ENCODE data around the gene DEFB113.
"Not testable (repeated sequence)": the region's sequence is repeated elsewhere in the genome, so short reads cannot be mapped to it uniquely, and the experiment has no call there.

The DEFB113 gene

GRCh38 chr6:49969605-49970004, at the start of gene DEFB113:
TSS of gene DEFB113 (minus strand) at chr6:49969625. CDS start at chr6:49969625, 0 bp downstream.
- no peak for DNase-seq (ENCODE audit: low read depth)

GRCh38 chr6:50007819-50008218, 38.4 kb upstream of the DEFB113 start:
- no peak for DNase-seq (ENCODE audit: low read depth)

- DNase-seq (ENCODE audit: low read depth), result no peak
These were observed 33.7 kb upstream of the DEFB113 start for GRCh38 chr6:50003139-50003538.

- DNase-seq (ENCODE audit: low read depth), result no peak
These were observed 25.9 kb upstream of the DEFB113 start for GRCh38 chr6:49995278-49995677.

- no peak for DNase-seq (ENCODE audit: low read depth)
These were observed 19.5 kb upstream of the DEFB113 start for GRCh38 chr6:49988900-49989299.

- DNase-seq (ENCODE audit: low read depth), result no peak
These were observed 18.3 kb upstream of the DEFB113 start for GRCh38 chr6:49987749-49988148.

GRCh38 chr6:49986551-49986950, 17.1 kb upstream of the DEFB113 start:
- no peak for DNase-seq (ENCODE audit: low read depth)

GRCh38 chr6:49982046-49982445, 12.6 kb upstream of the DEFB113 start:
- DNase-seq (ENCODE audit: low read depth), result no peak

GRCh38 chr6:49980898-49981297, 11.5 kb upstream of the DEFB113 start:
- DNase-seq (ENCODE audit: low read depth), result no peak

GRCh38 chr6:49979584-49979983, 10.2 kb upstream of the DEFB113 start:
- no peak for DNase-seq (ENCODE audit: low read depth)

GRCh38 chr6:49978332-49979226, 9.2 kb upstream of the DEFB113 start:
- no peak for DNase-seq (ENCODE audit: low read depth)

GRCh38 chr6:49966823-49967222, 2.6 kb downstream of the DEFB113 start:
- no peak for DNase-seq (ENCODE audit: low read depth)

GRCh38 chr6:49966334-49966733, 3.1 kb downstream of the DEFB113 start:
- no peak for DNase-seq (ENCODE audit: low read depth)

GRCh38 chr6:49964064-49964463, 5.4 kb downstream of the DEFB113 start, which contains the start of gene DEFB114:
TSS of gene DEFB114 (minus strand) at chr6:49964164. CDS start at chr6:49964105, 59 bp downstream.
- DNase-seq (ENCODE audit: low read depth), result no peak

- no peak for DNase-seq (ENCODE audit: low read depth)
These were observed 11.2 kb downstream of the DEFB113 start for GRCh38 chr6:49958180-49958579.

GRCh38 chr6:49955847-49956246, 13.6 kb downstream of the DEFB113 start:
- DNase-seq (ENCODE audit: low read depth), result no peak

- no peak for DNase-seq (ENCODE audit: low read depth)
These were observed 17.5 kb downstream of the DEFB113 start for GRCh38 chr6:49951926-49952325.

- no peak for DNase-seq (ENCODE audit: low read depth)
These were observed 19.0 kb downstream of the DEFB113 start for GRCh38 chr6:49950415-49950751.

GRCh38 chr6:49949062-49949461, 20.4 kb downstream of the DEFB113 start:
- no peak for DNase-seq (ENCODE audit: low read depth)

GRCh38 chr6:49946835-49947234, 22.6 kb downstream of the DEFB113 start:
- no peak for DNase-seq (ENCODE audit: low read depth)

GRCh38 chr6:49944068-49944467, 25.4 kb downstream of the DEFB113 start:
- not testable (repeated sequence) for DNase-seq (ENCODE audit: low read depth)

- DNase-seq (ENCODE audit: low read depth), result no peak
These were observed 29.4 kb downstream of the DEFB113 start for GRCh38 chr6:49939993-49940498.

GRCh38 chr6:49937811-49938210, 31.6 kb downstream of the DEFB113 start:
- no peak for DNase-seq (ENCODE audit: low read depth)

GRCh38 chr6:49937017-49937416, 32.4 kb downstream of the DEFB113 start:
- no peak for DNase-seq (ENCODE audit: low read depth)

All from activated T-helper 1 cell treated with Interleukin-2 at 50 U/mL for 16 hours (primary cell).